GM19238 (cell line): ENCODE measurements around the gene MOB2.

ENCODE experiments used
- DNase-seq: peaks from one replicate; pipeline ENCODE4 v3.0.0; 2011; ENCODE audit warnings: low spot score; ENCODE audit not compliant: insufficient read length

The MOB2 gene

GRCh38 chr11:1486054-1486825 is at the start of gene MOB2:
Gene MOB2, minus strand, starts transcription at chr11:1486779. Its CDS starts 223 bp downstream, at chr11:1486556.
- DNase-seq: no peak

- DNase-seq: no peak
Measured at GRCh38 chr11:1534682-1535081, 48.1 kb upstream of the MOB2 start.

- no peak for DNase-seq
Measured at GRCh38 chr11:1534171-1534570, 47.6 kb upstream of the MOB2 start.

GRCh38 chr11:1533342-1533725 is 46.8 kb upstream of the MOB2 start:
- DNase-seq: no peak

- DNase-seq: no peak
Measured at GRCh38 chr11:1532606-1533341, 46.2 kb upstream of the MOB2 start.

- DNase-seq: no peak
Measured at GRCh38 chr11:1532014-1532586, 45.5 kb upstream of the MOB2 start.

- DNase-seq: no peak
Measured at GRCh38 chr11:1531449-1532013, 45.0 kb upstream of the MOB2 start.

GRCh38 chr11:1530686-1531448 is 44.3 kb upstream of the MOB2 start:
- DNase-seq: no peak

- no peak for DNase-seq
Measured at GRCh38 chr11:1529774-1530173, 43.2 kb upstream of the MOB2 start.

GRCh38 chr11:1529286-1529685 is 42.7 kb upstream of the MOB2 start:
- no peak for DNase-seq

- no peak for DNase-seq
Measured at GRCh38 chr11:1528710-1529109, 42.1 kb upstream of the MOB2 start.

- DNase-seq: no peak
Measured at GRCh38 chr11:1526785-1527184, 40.2 kb upstream of the MOB2 start.

GRCh38 chr11:1523779-1524178 is 37.2 kb upstream of the MOB2 start:
- DNase-seq: peak; percentile 53

GRCh38 chr11:1523077-1523476 is 36.5 kb upstream of the MOB2 start:
- no peak for DNase-seq

- DNase-seq: no peak
Measured at GRCh38 chr11:1522081-1522424, 35.5 kb upstream of the MOB2 start.

- peak; percentile 83 for DNase-seq
Measured at GRCh38 chr11:1521382-1522080, 35.0 kb upstream of the MOB2 start.

GRCh38 chr11:1520663-1521267 is 34.2 kb upstream of the MOB2 start:
- no peak for DNase-seq

- DNase-seq: no peak
Measured at GRCh38 chr11:1520209-1520662, 33.7 kb upstream of the MOB2 start.

GRCh38 chr11:1519028-1520010 is 32.7 kb upstream of the MOB2 start:
- DNase-seq: no peak
